HG03432 (cell line): ENCODE data around the gene TLCD3B.

Source experiments
- ATAC-seq: cut with Tn5 transposase; IDR thresholded peaks from one replicate; pipeline ENCODE4 v1.9.1; 2021; ENCODE audit warnings: mild to moderate bottlenecking, moderate library complexity; ENCODE audit not compliant: unreplicated experiment

TLCD3B gene

GRCh38 chr16:29975134-29975538 lies 55.9 kb downstream of the TLCD3B start:
- ATAC-seq, result no peak
